Calu3 (cell line): ENCODE results near the gene STBD1. TPM values are rescaled to one million over a fixed set of nuclear protein-coding genes. Genes with fewer than 3 reads are reported as not detected.
A peak's percentile ranks its signal among the peaks of the same experiment; 100 is the strongest.
"Not testable (repeated sequence)": the region's sequence is repeated elsewhere in the genome, so short reads cannot be mapped to it uniquely, and the experiment has no call there.

Source experiments
- BruUV-seq: library from RNA; stranded (reverse); fragments of 400-500 nt; replicated peaks from 2 replicates; lab custom pipeline; 2021; lab: Mats Ljungman, UMichigan
- CTCF ChIA-PET: fragments of 300-600 bp; sonication (Branson Sonifier 250); formaldehyde crosslinking; loops from one replicate; lab custom pipeline; 2022; ENCODE audit warnings: antibody characterized with exemption; lab: Charles Lee
- DNase-seq: peaks from one replicate; pipeline ENCODE4 v3.0.0; 2022
- H3K27ac Mint-ChIP-seq: one replicate; pipeline ENCODE4 v1.8.0; 2022; ENCODE audit warnings: mixed read lengths; ENCODE audit not compliant: unreplicated experiment
- H3K27me3 Mint-ChIP-seq: one replicate; pipeline ENCODE4 v1.8.0; 2022; ENCODE audit warnings: mixed read lengths; ENCODE audit not compliant: unreplicated experiment
- H3K36me3 Mint-ChIP-seq: one replicate; pipeline ENCODE4 v1.8.0; 2022; ENCODE audit warnings: mild to moderate bottlenecking, moderate library complexity, mixed read lengths; ENCODE audit not compliant: insufficient read depth, unreplicated experiment
- H3K4me1 Mint-ChIP-seq: one replicate; pipeline ENCODE4 v1.8.0; 2022; ENCODE audit warnings: mild to moderate bottlenecking, low read depth, mixed read lengths; ENCODE audit not compliant: unreplicated experiment
- H3K4me3 Mint-ChIP-seq: one replicate; pipeline ENCODE4 v1.8.0; 2022; ENCODE audit warnings: mild to moderate bottlenecking, low read depth, moderate library complexity, mixed read lengths; ENCODE audit not compliant: unreplicated experiment
- H3K9me3 Mint-ChIP-seq: one replicate; pipeline ENCODE4 v1.8.0; 2022; ENCODE audit warnings: low read depth, mixed read lengths; ENCODE audit not compliant: unreplicated experiment
- CTCF ChIP-seq: fragments of 200-600 bp; IDR thresholded peaks from one replicate; pipeline ENCODE4 v1.8.0; 2022; ENCODE audit warnings: antibody characterized with exemption; ENCODE audit not compliant: unreplicated experiment
- intact Hi-C: fragments of 100-400 bp; cut with micrococcal nuclease; formaldehyde crosslinking; loops from one replicate; pipeline ENCODE4 v1.10.0; 2022; ENCODE audit not compliant: unreplicated experiment
- total RNA-seq: library from RNA; stranded (reverse); gene quantifications from 2 replicates; pipeline ENCODE4 v1.2.3, GENCODE V29; 2022

STBD1 gene
- total RNA-seq, 1 experiment from 2014 or later: 3.2 TPM

- no TSS peak for BruUV-seq
- Mint-ChIP-seq H3K4me3 (no peak overlapping the region), H3K4me1 (no peaks in the 10 kb centered on the region), H3K27ac (no peak overlapping the region), H3K27me3 (no peaks in the 10 kb centered on the region), H3K36me3 (no peaks in the 10 kb centered on the region), H3K9me3 (no peaks in the 10 kb centered on the region)
- no peak for DNase-seq
- intact Hi-C loops: no loop called here
- TF ChIP-seq CTCF: no peak
- CTCF ChIA-PET: no interaction called here
Measured at GRCh38 chr4:76282941-76283689, 23.4 kb upstream of the STBD1 start.

GRCh38 chr4:76283900-76284299 lies 22.6 kb upstream of the STBD1 start:
- DNase-seq: no peak
- no peaks in the 10 kb centered on the region for H3K4me1 Mint-ChIP-seq
- CTCF ChIA-PET: no interaction called here
- H3K9me3 Mint-ChIP-seq: no peaks in the 10 kb centered on the region
- H3K4me3 Mint-ChIP-seq: no peak overlapping the region
- no peak overlapping the region for H3K27ac Mint-ChIP-seq
- H3K36me3 Mint-ChIP-seq: no peaks in the 10 kb centered on the region
- no peaks in the 10 kb centered on the region for H3K27me3 Mint-ChIP-seq
- no TSS peak for BruUV-seq
- intact Hi-C loops: no loop called here
- no peak for TF ChIP-seq CTCF

DNA sequence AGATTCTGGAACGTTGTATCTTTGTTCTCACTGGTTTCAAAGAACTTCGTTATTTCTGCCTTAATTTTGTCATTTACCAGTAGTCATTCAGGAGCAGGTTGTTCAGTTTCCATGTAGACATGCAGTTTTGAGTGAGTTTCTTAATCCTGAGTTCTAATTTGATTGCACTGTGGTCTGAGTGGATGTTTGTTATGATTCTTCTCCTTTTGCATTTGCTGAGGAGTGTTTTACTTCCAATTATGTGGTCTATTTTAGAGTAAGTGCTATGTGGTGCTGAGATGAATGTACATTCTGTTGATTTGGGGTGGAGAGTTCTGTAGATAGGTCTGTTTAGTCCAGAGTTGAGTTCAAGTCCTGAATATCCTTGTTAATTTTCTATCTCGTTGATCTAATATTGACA lies 18.7 kb upstream of the STBD1 start:
- CTCF ChIA-PET, BruUV-seq, DNase-seq, intact Hi-C loops, H3K36me3 Mint-ChIP-seq, H3K27me3 Mint-ChIP-seq, H3K4me3 Mint-ChIP-seq, H3K4me1 Mint-ChIP-seq, H3K9me3 Mint-ChIP-seq, H3K27ac Mint-ChIP-seq: not testable (repeated sequence)

- Mint-ChIP-seq H3K4me1 (peaks cover 7% of the 10 kb centered on the region), H3K36me3 (no peaks in the 10 kb centered on the region), H3K27ac (no peak overlapping the region), H3K9me3 (peaks cover 2% of the 10 kb centered on the region), H3K4me3 (no peak overlapping the region), H3K27me3 (no peaks in the 10 kb centered on the region)
- CTCF ChIA-PET: interaction anchor here (1.4 kb wide), 1 partner anchor 13 kb away, joined by 3 read pairs; no protein-coding TSS in a partner anchor
- intact Hi-C loops: no loop called here
- no peak for TF ChIP-seq CTCF
- no TSS peak for BruUV-seq
- peak; percentile 17 for DNase-seq
Measured at GRCh38 chr4:76292730-76293129, 13.8 kb upstream of the STBD1 start.

GRCh38 chr4:76293772-76294171 lies 12.8 kb upstream of the STBD1 start:
- Mint-ChIP-seq H3K4me3 (no peak overlapping the region), H3K27ac (no peak overlapping the region), H3K4me1 (peaks cover 7% of the 10 kb centered on the region), H3K27me3 (no peaks in the 10 kb centered on the region), H3K36me3 (no peaks in the 10 kb centered on the region), H3K9me3 (peaks cover 6% of the 10 kb centered on the region)
- no peak for TF ChIP-seq CTCF
- CTCF ChIA-PET: interaction anchor here (1.4 kb wide), 1 partner anchor 12 kb away, joined by 3 read pairs; no protein-coding TSS in a partner anchor
- DNase-seq: no peak
- BruUV-seq: no TSS peak
- intact Hi-C loops: no loop called here
